GM23338 (cell line): ENCODE measurements around the gene SLC9A8.

Source experiments
- CREB1 ChIP-seq: fragments of 250-450 bp; sonication (Bioruptor Pico); IDR thresholded peaks from 2 replicates; pipeline ENCODE4 v1.5.0; 2020; ENCODE audit warnings: low read depth, mild to moderate bottlenecking, moderate library complexity
- CTCF ChIP-seq, 2 experiments: fragments of 200-600 bp in 1 of 2; sonication (generic) in 1 of 2; conservative IDR thresholded peaks; 2 replicates each; pipeline versions ENCODE4 v1.5.1 to v1.6.1; 2016 to 2017; ENCODE audit warnings: antibody characterized with exemption in 2 of 2, low read depth in 2 of 2, mild to moderate bottlenecking in 2 of 2, moderate library complexity in 1 of 2
- EZH2 ChIP-seq: fragments of 200-600 bp; sonication (generic); IDR thresholded peaks from one replicate; pipeline ENCODE4 v1.8.0; 2017; ENCODE audit warnings: antibody characterized with exemption, mild to moderate bottlenecking, low read depth; ENCODE audit not compliant: unreplicated experiment
- EZH2phosphoT487 ChIP-seq: fragments of 200-600 bp; sonication (generic); IDR thresholded peaks from one replicate; pipeline ENCODE4 v1.8.1; 2018; ENCODE audit warnings: antibody characterized with exemption; ENCODE audit not compliant: unreplicated experiment
- JUNB ChIP-seq: IDR thresholded peaks from one replicate; pipeline ENCODE4 v1.6.1; 2016; ENCODE audit warnings: antibody characterized with exemption; ENCODE audit not compliant: unreplicated experiment
- NANOG ChIP-seq: IDR thresholded peaks from 2 replicates; pipeline ENCODE4 v1.6.1; 2016; ENCODE audit warnings: antibody characterized with exemption, borderline replicate concordance
- POLR2AphosphoS5 ChIP-seq: IDR thresholded peaks from 2 replicates; pipeline ENCODE4 v1.6.1; 2016; ENCODE audit warnings: antibody characterized with exemption, low read depth
- STAT1 ChIP-seq: IDR thresholded peaks from one replicate; pipeline ENCODE4 v1.6.1; 2016; ENCODE audit warnings: antibody characterized with exemption; ENCODE audit not compliant: unreplicated experiment
- ZNF114 ChIP-seq: fragments of 250-450 bp; sonication (Bioruptor Pico); IDR thresholded peaks from 2 replicates; pipeline ENCODE4 v1.5.0; 2020; ENCODE audit warnings: mild to moderate bottlenecking, moderate library complexity
- ZNF331 ChIP-seq: fragments of 250-450 bp; sonication (Bioruptor Pico); IDR thresholded peaks from 2 replicates; pipeline ENCODE4 v1.5.0; 2020; ENCODE audit warnings: low read depth, mild to moderate bottlenecking, moderate library complexity
- TF ChIP-seq, protein P1 (sequence below): IDR thresholded peaks from one replicate; pipeline ENCODE4 v1.6.1; 2018; ENCODE audit warnings: antibody characterized with exemption; ENCODE audit not compliant: unreplicated experiment
- TF ChIP-seq, protein P2 (sequence below): IDR thresholded peaks from 2 replicates; pipeline ENCODE4 v1.6.1; 2016; ENCODE audit warnings: antibody characterized with exemption

- TF ChIP-seq CTCF (conservative IDR thresholded peaks at IDR 0.05; ENCODE audit: low read depth in 2 of 2): no peak
- TF ChIP-seq EZH2: no peak
- TF ChIP-seq, protein P1, sequence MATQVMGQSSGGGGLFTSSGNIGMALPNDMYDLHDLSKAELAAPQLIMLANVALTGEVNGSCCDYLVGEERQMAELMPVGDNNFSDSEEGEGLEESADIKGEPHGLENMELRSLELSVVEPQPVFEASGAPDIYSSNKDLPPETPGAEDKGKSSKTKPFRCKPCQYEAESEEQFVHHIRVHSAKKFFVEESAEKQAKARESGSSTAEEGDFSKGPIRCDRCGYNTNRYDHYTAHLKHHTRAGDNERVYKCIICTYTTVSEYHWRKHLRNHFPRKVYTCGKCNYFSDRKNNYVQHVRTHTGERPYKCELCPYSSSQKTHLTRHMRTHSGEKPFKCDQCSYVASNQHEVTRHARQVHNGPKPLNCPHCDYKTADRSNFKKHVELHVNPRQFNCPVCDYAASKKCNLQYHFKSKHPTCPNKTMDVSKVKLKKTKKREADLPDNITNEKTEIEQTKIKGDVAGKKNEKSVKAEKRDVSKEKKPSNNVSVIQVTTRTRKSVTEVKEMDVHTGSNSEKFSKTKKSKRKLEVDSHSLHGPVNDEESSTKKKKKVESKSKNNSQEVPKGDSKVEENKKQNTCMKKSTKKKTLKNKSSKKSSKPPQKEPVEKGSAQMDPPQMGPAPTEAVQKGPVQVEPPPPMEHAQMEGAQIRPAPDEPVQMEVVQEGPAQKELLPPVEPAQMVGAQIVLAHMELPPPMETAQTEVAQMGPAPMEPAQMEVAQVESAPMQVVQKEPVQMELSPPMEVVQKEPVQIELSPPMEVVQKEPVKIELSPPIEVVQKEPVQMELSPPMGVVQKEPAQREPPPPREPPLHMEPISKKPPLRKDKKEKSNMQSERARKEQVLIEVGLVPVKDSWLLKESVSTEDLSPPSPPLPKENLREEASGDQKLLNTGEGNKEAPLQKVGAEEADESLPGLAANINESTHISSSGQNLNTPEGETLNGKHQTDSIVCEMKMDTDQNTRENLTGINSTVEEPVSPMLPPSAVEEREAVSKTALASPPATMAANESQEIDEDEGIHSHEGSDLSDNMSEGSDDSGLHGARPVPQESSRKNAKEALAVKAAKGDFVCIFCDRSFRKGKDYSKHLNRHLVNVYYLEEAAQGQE: no peak
- TF ChIP-seq, protein P2, sequence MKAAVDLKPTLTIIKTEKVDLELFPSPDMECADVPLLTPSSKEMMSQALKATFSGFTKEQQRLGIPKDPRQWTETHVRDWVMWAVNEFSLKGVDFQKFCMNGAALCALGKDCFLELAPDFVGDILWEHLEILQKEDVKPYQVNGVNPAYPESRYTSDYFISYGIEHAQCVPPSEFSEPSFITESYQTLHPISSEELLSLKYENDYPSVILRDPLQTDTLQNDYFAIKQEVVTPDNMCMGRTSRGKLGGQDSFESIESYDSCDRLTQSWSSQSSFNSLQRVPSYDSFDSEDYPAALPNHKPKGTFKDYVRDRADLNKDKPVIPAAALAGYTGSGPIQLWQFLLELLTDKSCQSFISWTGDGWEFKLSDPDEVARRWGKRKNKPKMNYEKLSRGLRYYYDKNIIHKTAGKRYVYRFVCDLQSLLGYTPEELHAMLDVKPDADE: no peak
- no peak for TF ChIP-seq POLR2AphosphoS5
- no peak for TF ChIP-seq EZH2phosphoT487
- TF ChIP-seq CREB1 (CRISPR knock-in tag): no peak
- no peak for TF ChIP-seq JUNB
- no peak for TF ChIP-seq NANOG
- TF ChIP-seq STAT1: no peak
- no peak for TF ChIP-seq ZNF331 (CRISPR knock-in tag)
- no peak for TF ChIP-seq ZNF114
Measured at GRCh38 chr20:49765413-49765736, 47.3 kb upstream of the SLC9A8 start.
